HCT116 (cell line): Measurements from ENCODE around the gene ARF1. TPM values are rescaled to one million over a fixed set of nuclear protein-coding genes. Genes with fewer than 3 reads are reported as not detected.

Source experiments
- ATAC-seq: fragments of 200-7000 bp; cut with Tn5 transposase; 2 replicates; pipeline ENCODE4 v1.9.1; 2020; ENCODE audit warnings: mild to moderate bottlenecking, moderate library complexity
- BruUV-seq: library from RNA; stranded (reverse); fragments of 400-500 nt; replicated peaks from 2 replicates; lab custom pipeline; 2021; lab: Mats Ljungman, UMichigan
- CTCF ChIA-PET: fragments of 300-600 bp; sonication (Branson Sonifier 250); formaldehyde crosslinking; loops from one replicate; lab custom pipeline; 2021; ENCODE audit warnings: antibody characterized with exemption; lab: Charles Lee
- POLR2A ChIA-PET: fragments of 300-600, 350-600 bp; sonication (Branson Sonifier 250); formaldehyde crosslinking; loops from one replicate; lab custom pipeline; 2021; ENCODE audit warnings: antibody characterized with exemption; lab: Charles Lee
- RAD21 ChIA-PET, 2 experiments: fragments of 300-600 bp; sonication (Branson Sonifier 250); formaldehyde crosslinking; loops; one replicate each; lab custom pipeline; 2023; ENCODE audit warnings: low total read pairs in 2 of 2; ENCODE audit not compliant: uncharacterized antibody in 2 of 2, unreplicated experiment in 2 of 2, low non-redundant PET in 1 of 2; lab: Charles Lee
- DNase-seq: peaks from one replicate; pipeline ENCODE4 v3.0.0-alpha.2; 2010; ENCODE audit warnings: low read depth, low spot score
- H2AFZ ChIP-seq: fragments of 200-600 bp; shearing (Covaris generic), sonication (generic); 2 replicates; pipeline ENCODE4 v1.6.1; 2017; ENCODE audit warnings: low read depth, mixed run types, mixed read lengths, antibody characterized with exemption, low read length; ENCODE audit not compliant: poor library complexity, severe bottlenecking
- H3K27ac ChIP-seq: 2 replicates; pipeline ENCODE4 v1.5.1; 2012; ENCODE audit warnings: low read depth, low read length
- H3K27me3 ChIP-seq: fragments of 200-600 bp; sonication (generic); 2 replicates; pipeline ENCODE4 v1.6.1; 2016; ENCODE audit warnings: mixed run types, low read length, mixed read lengths; ENCODE audit not compliant: insufficient read depth
- H3K36me3 ChIP-seq, 2 experiments: fragments of 200-500 bp in 1 of 2; fragments of 200-600 bp in 1 of 2; sonication (Bioruptor generic) in 1 of 2; sonication (generic) in 1 of 2; 2 replicates each; pipeline versions ENCODE4 v1.5.1 to v1.6.1; 2014 to 2016; ENCODE audit warnings: low read length in 2 of 2, inconsistent platforms in 1 of 2, mixed read lengths in 1 of 2, mixed run types in 1 of 2; ENCODE audit not compliant: insufficient read depth in 2 of 2, control insufficient read depth in 1 of 2
- H3K4me1 ChIP-seq, 2 experiments: fragments of 200-600 bp in 1 of 2; sonication (generic) in 1 of 2; 2 replicates each; pipeline versions ENCODE4 v1.5.1 to v1.6.1; 2012 to 2017; ENCODE audit warnings: low read length in 2 of 2, inconsistent platforms in 1 of 2, mild to moderate bottlenecking in 1 of 2, mixed read lengths in 1 of 2, mixed run types in 1 of 2, moderate library complexity in 1 of 2; ENCODE audit not compliant: insufficient read depth in 2 of 2, control insufficient read depth in 1 of 2
- H3K4me2 ChIP-seq: fragments of 200-600 bp; sonication (generic); 2 replicates; pipeline ENCODE4 v1.6.1; 2017; ENCODE audit warnings: mixed run types, low read length, mixed read lengths
- H3K4me3 ChIP-seq, 2 experiments: fragments of 200-600 bp in 1 of 2; sonication (generic) in 1 of 2; replicated peaks in 1 of 2; 2 replicates each; pipeline ENCODE4 v1.5.1; 2011 to 2016; ENCODE audit warnings: low read length in 2 of 2, control low read depth in 1 of 2, low read depth in 1 of 2, mild to moderate bottlenecking in 1 of 2, mixed read lengths in 1 of 2, mixed run types in 1 of 2
- H3K79me2 ChIP-seq: fragments of 200-600 bp; sonication (generic); 2 replicates; pipeline ENCODE4 v1.6.1; 2017; ENCODE audit warnings: mild to moderate bottlenecking, mixed run types, low read length, moderate library complexity, mixed read lengths; ENCODE audit not compliant: insufficient read depth
- H3K9ac ChIP-seq: fragments of 200-600 bp; sonication (generic); 2 replicates; pipeline ENCODE4 v1.6.1; 2016; ENCODE audit warnings: low read length, mixed read lengths
- H3K9me2 ChIP-seq: fragments of 200-600 bp; sonication (generic), shearing (Covaris generic); 2 replicates; pipeline ENCODE4 v1.6.1; 2017; ENCODE audit warnings: mixed run types, mild to moderate bottlenecking, moderate library complexity; ENCODE audit not compliant: insufficient read depth
- H3K9me3 ChIP-seq, 2 experiments: fragments of 200-500 bp in 1 of 2; fragments of 200-600 bp in 1 of 2; sonication (Bioruptor generic) in 1 of 2; sonication (generic) in 1 of 2; 2 replicates each; pipeline ENCODE4 v1.6.1; 2014 to 2017; ENCODE audit warnings: low read length in 2 of 2, mixed read lengths in 2 of 2, inconsistent platforms in 1 of 2, low read depth in 1 of 2, mild to moderate bottlenecking in 1 of 2, mixed run types in 1 of 2, moderate library complexity in 1 of 2; ENCODE audit not compliant: control insufficient read depth in 1 of 2, insufficient read depth in 1 of 2
- H4K20me1 ChIP-seq: fragments of 200-600 bp; sonication (generic), shearing (Covaris generic); 2 replicates; pipeline ENCODE4 v1.6.1; 2017; ENCODE audit warnings: mixed run types, mild to moderate bottlenecking, moderate library complexity; ENCODE audit not compliant: insufficient read depth
- CBX3 ChIP-seq: IDR thresholded peaks from 2 replicates; pipeline ENCODE4 v1.6.1; 2012; ENCODE audit warnings: low read depth
- CEBPB ChIP-seq: IDR thresholded peaks from 2 replicates; pipeline ENCODE4 v1.6.1; 2012; ENCODE audit warnings: low read depth
- EGR1 ChIP-seq: IDR thresholded peaks from 2 replicates; pipeline ENCODE4 v1.6.1; 2012; ENCODE audit warnings: low read depth
- ELF1 ChIP-seq: IDR thresholded peaks from 2 replicates; pipeline ENCODE4 v1.6.1; 2012; ENCODE audit warnings: low read depth, borderline replicate concordance
- EZH2phosphoT487 ChIP-seq: fragments of 200-600 bp; IDR thresholded peaks from 2 replicates; pipeline ENCODE4 v1.6.1; 2018; ENCODE audit warnings: antibody characterized with exemption, borderline replicate concordance
- FOSL1 ChIP-seq: IDR thresholded peaks from 2 replicates; pipeline ENCODE4 v1.6.1; 2012; ENCODE audit warnings: low read depth
- JUND ChIP-seq: IDR thresholded peaks from 2 replicates; pipeline ENCODE4 v1.6.1; 2012
- POLR2AphosphoS5 ChIP-seq: IDR thresholded peaks from 2 replicates; pipeline ENCODE4 v1.6.1; 2011; ENCODE audit warnings: mild to moderate bottlenecking, low read depth, low read length, moderate library complexity
- RAD21 ChIP-seq: IDR thresholded peaks from 2 replicates; pipeline ENCODE4 v1.6.1; 2012; ENCODE audit warnings: low read depth, mild to moderate bottlenecking
- SIN3A ChIP-seq: IDR thresholded peaks from 2 replicates; pipeline ENCODE4 v1.6.1; 2012; ENCODE audit warnings: low read depth
- SP1 ChIP-seq: IDR thresholded peaks from 2 replicates; pipeline ENCODE4 v1.6.1; 2012; ENCODE audit warnings: low read depth
- SRF ChIP-seq: IDR thresholded peaks from 2 replicates; pipeline ENCODE4 v1.6.1; 2012; ENCODE audit warnings: low read depth
- TCF7L2 ChIP-seq: IDR thresholded peaks from 2 replicates; pipeline ENCODE4 v1.7.0; 2011; ENCODE audit warnings: borderline replicate concordance, inconsistent platforms; ENCODE audit not compliant: insufficient read depth, insufficient read length; ENCODE audit errors: extremely low read depth
- ZFX ChIP-seq: fragments of 450-650 bp; IDR thresholded peaks from 2 replicates; pipeline ENCODE4 v1.6.1; 2017
- ZNF274 ChIP-seq: fragments of 200-500 bp; sonication (Bioruptor generic); IDR thresholded peaks from 2 replicates; pipeline ENCODE4 v1.6.1; 2014; ENCODE audit warnings: mild to moderate bottlenecking, low read depth, low read length, inconsistent platforms
- intact Hi-C: fragments of 100-400 bp; cut with micrococcal nuclease; formaldehyde crosslinking; loops from 2 replicates; pipeline ENCODE4 v1.10.0; 2022
- total RNA-seq: library from RNA; stranded (reverse); gene quantifications from one replicate; pipeline ENCODE4 v1.2.1, GENCODE V29; 2021; ENCODE audit not compliant: unreplicated experiment
- TF ChIP-seq, protein P1 (sequence below): IDR thresholded peaks from 2 replicates; pipeline ENCODE4 v1.6.1; 2012

ARF1 gene
- total RNA-seq, 1 experiment from 2014 or later = 394 TPM

GRCh38 chr1:228100822-228101613 lies 18.5 kb downstream of the ARF1 start:
- Histone ChIP-seq H3K36me3 (peaks cover 15 to 31% of the 10 kb centered on the region in 2 experiments; a peak in 3 of 4 replicates), H3K9ac (peak overlapping the region; percentile 91; the same call in 1 of the 2 replicates), H4K20me1 (no peaks in the 10 kb centered on the region), H2AFZ (no peak overlapping the region), H3K9me2 (no peaks in the 10 kb centered on the region), H3K79me2 (peaks cover 62% of the 10 kb centered on the region), H3K27me3 (no peaks in the 10 kb centered on the region), H3K4me1 (peaks cover 2 to 21% of the 10 kb centered on the region in 2 experiments; a peak in 3 of 4 replicates), H3K27ac (peak overlapping the region; percentile 85; the same call in 1 of the 2 replicates), H3K9me3 (no peaks in the 10 kb centered on the region), H3K4me2 (peak overlapping the region; percentile 94), H3K4me3 (peak overlapping the region; percentile 82 to 91)
- TF ChIP-seq EZH2phosphoT487 (no peak), CBX3 (no peak), POLR2AphosphoS5 (peak; percentile 33; the same call in 1 of the 2 replicates), SP1 (no peak)
- DNase-seq (no peak), ATAC-seq (no peak)
- ChIA-PET POLR2A (interaction anchor here (1.0 kb wide), 1 partner anchor 16 kb away, joined by 3 read pairs; no protein-coding TSS in a partner anchor), CTCF (no interaction called here), RAD21 (interaction anchor here in 1 of 2 experiments (0.6 kb wide), 1 partner anchor 94 kb away, joined by 3 read pairs; the partner anchor contains the start of gene WNT3A)
- intact Hi-C loops = no loop called here
- BruUV-seq = TSS peak; percentile 66

GRCh38 chr1:228101614-228101993 lies 19.1 kb downstream of the ARF1 start:
- ChIA-PET RAD21 (interaction anchor here in 1 of 2 experiments (0.9 kb wide), 1 partner anchor 102 kb away, joined by 3 read pairs; no protein-coding TSS in a partner anchor), POLR2A (interaction anchor here (0.7 kb wide), 1 partner anchor 19 kb away, joined by 3 read pairs; the partner anchor contains the start of gene ARF1), CTCF (interaction anchor here (1.0 kb wide), 1 partner anchor 19 kb away, joined by 4 read pairs; the partner anchor contains the start of gene ARF1)
- Histone ChIP-seq H3K27me3 (no peaks in the 10 kb centered on the region), H3K9me3 (no peaks in the 10 kb centered on the region), H4K20me1 (no peaks in the 10 kb centered on the region), H3K79me2 (peaks cover 56% of the 10 kb centered on the region), H3K4me3 (peak overlapping the region; percentile 82 to 91), H2AFZ (no peak overlapping the region), H3K4me2 (peak overlapping the region; percentile 94), H3K9me2 (no peaks in the 10 kb centered on the region), H3K4me1 (peaks cover 2 to 21% of the 10 kb centered on the region in 2 experiments; a peak in 3 of 4 replicates), H3K27ac (peak overlapping the region; percentile 85; the same call in 1 of the 2 replicates), H3K36me3 (peaks cover 15 to 33% of the 10 kb centered on the region in 2 experiments; a peak in 3 of 4 replicates), H3K9ac (peak overlapping the region; percentile 91)
- intact Hi-C loops = no loop called here
- BruUV-seq = no TSS peak
- TF ChIP-seq RAD21 (no peak), CBX3 (no peak), TCF7L2 (no peak), JUND (no peak), ZNF274 (no peak), SIN3A (no peak), CEBPB (no peak), ZFX (no peak), EGR1 (no peak), POLR2AphosphoS5 (no peak), EZH2phosphoT487 (no peak), ELF1 (no peak), SRF (no peak), FOSL1 (no peak)
- TF ChIP-seq, protein P1, sequence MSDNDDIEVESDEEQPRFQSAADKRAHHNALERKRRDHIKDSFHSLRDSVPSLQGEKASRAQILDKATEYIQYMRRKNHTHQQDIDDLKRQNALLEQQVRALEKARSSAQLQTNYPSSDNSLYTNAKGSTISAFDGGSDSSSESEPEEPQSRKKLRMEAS = no peak
- DNase-seq = no peak
- peak; percentile 4; the same call in 1 of the 2 replicates for ATAC-seq
